COR-L47 (cell line): ENCODE measurements around the gene TMEM53.
"Not testable (repeated sequence)": the region's sequence is repeated elsewhere in the genome, so short reads cannot be mapped to it uniquely, and the experiment has no call there.

Experiments used
- DNase-seq: peaks from one replicate; lab custom pipeline; 2025; lab: John Stamatoyannopoulos, UW

TMEM53 gene

DNA sequence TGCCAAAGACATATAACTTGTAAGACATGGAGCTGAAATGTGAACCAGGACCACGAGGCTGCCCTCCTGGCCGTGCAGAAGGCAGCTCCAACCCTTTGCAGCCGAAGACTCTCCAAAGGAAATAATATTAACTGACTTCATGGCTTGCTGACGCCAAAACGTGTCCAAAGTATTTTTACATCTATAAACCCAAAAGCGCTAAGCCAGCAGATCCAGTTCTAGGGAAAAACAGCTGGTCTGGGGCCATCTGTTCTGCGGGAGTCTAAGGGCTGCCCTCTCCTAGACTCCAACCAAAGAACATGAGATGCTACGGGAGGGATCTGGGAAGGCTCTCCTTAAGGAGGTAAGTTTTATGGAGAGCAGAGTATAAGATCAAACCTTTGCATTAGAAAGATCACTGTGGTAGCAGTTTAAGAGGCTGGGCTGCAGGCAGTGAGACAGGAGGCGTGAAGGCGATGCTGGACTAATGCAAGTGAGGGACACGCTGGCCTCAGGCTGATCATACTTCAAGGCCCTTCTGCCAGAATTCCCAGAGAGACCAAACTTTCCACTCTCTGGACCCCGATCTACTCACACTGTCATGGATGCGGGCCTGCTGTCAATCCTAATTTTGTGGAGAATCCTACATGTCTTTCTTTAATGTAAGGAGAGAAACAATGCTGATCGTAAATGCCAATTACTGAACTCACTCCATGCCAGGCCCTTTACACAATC, 1.2 kb downstream of the TMEM53 start:
- no peak for DNase-seq

DNA sequence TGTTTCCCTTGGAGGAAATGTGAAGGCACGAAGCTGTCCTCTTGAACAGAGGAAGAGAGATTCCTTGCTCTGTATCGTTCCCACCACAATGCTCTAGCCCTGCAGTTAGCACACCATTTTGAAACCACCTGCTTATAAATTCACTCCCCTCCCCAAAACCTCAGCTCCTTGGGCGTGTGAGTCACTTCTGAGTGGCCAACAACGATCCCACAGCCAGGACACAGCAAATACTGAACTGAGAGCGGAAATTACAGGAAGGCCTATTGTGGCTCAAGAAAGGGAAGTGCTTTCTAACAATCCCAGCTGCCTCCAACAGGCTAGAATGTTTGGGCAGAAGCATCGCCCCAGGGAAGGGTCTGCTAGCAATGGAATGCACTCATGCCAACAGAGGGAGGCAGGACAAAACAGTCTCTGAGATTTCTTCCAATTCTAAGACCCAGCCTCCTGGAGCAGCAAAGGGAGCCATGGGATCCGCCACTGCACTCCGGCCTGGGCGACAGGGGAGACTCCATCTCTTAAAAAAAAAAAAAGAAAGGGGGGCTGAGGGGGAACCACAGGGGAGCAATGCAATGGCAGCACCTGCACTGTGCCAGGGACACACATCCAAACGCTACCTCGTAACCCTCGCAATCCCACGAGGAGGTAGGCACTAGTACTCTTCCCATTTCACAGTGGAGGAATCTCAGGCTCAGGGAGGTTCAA, 1.9 kb downstream of the TMEM53 start:
- DNase-seq = no peak

DNA sequence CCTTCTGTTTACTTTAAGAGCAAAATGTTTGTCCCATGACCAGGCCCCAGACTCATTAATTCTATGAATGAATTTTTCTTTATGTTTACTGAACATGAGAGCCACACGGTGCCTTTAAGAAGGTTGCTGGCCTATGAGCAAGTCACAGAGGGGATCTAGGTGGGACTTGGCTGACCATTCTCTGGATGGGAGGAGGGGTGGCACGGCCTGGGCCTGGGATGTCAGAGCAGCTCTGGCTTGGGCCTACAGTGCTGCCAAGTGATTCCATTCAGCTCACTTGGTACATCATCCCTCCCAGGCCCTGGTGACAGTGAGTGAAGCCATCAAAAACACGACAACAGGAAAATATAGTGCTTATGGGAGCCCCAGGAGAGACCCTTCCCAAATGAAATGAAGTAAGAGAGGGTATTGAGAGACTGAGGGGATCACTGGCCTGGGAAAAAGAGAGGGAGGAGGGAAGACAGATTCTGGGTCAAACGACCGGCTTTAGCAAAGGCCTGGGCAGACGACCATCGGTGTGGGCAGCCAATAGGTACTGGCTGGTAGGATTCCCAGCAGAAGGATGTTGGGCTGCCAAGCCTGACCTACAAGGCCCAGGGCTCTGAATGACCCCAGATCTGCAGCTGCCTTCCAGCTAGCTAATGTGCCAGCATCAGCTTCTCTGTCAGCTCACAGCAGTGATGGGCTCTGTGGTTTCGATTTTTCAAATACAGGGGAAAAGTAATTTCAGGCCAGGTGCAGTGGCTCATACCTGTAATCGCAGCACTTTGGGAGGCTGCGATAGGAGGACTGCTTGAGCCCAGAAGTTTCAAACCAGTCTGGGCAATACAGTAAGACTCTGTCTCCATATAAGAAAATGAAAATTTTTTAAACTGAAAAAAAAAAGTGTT, 3.3 kb downstream of the TMEM53 start:
- DNase-seq = no peak

DNA sequence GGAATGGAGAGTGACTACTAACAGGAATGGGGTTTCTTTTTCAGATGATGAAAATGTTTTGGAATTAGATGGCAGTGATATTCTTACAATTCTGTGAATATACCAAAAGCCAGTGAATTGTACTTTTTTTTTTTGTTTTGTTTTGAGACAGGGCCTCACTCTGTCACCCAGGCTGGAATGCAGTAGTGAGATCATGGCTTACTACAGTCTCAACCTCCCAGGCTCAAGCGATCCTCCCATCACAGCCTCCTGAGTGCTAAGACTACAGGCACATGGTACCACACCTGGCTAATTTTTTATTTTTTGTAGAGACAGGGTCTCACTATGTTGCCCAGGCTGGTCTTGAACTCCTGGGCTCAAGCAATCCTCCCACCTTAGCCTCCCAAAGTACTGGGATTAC, 7.6 kb downstream of the TMEM53 start:
- DNase-seq = not testable (repeated sequence)

DNA sequence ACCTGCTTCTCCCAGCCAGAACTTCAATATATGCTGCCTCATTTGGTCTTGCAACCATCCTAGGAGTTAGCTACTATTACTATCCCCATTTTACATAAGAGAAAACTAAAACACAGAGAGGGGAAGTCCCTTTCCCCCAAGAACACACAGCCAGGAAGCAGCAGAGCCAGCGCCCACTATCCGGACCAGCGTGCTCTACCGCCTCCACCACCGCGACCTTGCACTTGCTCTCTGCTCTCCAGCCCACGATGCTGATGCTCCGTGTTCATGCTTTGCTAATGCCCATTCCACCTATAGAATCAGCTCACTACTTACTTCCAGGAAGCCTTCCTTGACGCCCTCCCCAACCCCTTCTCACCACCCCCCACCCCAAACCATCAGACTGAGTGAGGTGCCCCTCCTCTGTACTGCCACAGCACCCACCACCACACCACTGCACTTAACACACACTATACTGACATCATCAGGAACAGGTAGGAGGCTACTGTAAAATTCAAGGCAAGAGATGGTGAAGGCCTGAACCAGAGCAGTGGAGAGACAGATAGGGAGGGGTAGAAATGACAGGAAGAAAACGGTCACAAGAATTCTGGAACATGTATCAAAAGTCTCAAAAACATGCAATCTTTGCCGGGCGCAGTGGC, 9.4 kb downstream of the TMEM53 start:
- no peak for DNase-seq

DNA sequence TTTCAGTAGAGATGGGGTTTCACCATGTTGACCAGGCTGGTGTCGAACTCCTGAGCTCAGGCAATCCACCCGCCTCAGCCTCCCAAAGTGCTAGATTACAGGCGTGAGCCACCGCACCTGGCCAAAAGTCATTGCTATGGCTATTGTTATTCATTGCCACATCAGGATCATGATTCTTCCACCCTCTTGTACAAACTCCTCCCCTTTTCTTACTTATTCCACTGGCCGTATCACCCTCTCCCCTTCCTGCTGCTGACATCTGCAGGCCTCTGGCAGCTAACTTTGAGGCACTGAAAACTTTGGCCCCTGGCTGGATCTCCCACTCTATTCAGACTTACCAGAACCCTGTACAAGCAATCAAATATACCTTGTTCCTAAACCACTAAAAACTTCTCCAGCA, 10.9 kb downstream of the TMEM53 start:
- no peak for DNase-seq

DNA sequence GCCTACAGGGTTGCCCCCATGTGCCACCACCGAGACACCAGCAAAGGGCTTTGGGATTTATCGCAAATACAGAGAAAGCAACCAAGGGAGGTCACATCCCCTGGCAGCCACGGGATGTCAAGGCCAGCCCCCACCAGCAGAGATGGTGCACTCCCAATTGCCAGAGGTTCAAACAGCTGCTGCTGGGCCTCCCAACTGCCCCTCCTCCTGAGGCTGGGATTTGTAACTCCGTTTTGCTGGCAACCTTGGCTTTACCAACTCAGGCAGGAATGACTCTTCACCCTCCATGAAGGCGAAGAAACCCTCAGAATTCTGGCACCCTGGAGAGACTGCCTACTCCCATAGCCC, 11.6 kb downstream of the TMEM53 start:
- no peak for DNase-seq

DNA sequence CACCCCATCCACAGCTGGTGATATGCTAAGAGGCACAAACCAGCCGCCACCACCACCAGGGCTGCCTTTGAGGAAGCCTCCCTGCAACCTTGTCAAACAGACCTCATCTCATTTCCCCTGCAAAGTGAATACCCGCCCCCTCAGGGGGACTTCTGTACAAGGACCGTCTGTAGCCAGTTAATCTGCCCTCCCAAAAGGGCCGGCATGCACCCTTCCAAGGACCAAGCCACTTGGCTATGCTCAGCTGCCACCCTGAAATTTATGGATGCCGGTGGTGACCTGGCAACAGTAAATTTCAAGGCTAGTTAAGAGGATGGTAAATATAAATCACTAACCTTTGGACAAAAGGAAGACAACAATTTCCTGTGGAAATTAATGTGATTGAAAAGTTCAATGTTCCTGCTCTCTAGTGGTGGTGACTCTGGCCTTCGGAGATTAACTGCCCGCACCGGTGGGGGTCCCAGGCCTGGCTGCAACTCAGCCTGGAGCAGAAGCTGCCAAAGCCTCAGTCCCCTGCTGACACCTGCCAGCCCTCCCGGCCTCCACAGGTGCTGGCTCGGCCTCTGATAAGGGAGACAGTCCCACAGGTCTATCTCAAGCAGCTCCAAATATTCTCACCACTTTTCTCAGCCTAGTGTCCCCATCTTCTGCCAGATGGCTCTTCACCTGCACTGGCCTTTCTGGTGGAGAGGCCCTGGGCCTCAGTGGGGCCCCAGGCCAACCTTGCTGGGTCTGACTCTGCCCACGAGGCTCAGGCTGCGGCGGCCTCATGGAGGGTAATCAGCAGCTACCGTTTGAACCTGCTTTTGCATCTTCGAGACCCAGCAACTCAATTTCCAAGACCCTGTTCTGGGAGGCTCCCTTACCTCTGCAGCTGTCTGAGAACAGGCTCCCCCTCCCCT, 12.2 kb downstream of the TMEM53 start:
- DNase-seq = no peak

DNA sequence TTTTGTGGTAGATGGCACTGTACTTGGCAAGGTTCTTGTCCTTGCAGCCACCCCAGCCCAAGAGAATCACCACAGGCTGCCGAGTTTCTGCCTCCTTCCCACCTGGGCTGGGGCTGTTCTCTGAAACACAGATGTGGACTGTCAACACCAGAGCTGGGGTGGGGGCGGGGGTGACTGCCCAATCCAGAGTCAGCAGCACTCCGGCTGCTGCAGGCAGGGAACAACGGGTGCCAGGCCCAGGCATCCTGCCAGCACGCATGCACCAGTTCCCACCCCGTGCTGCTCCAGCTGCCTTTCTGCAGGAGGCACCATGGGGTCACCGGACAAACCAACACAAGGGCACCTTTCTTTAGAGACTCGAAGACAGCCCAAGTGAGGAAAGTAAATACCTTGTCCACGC, 14.1 kb downstream of the TMEM53 start:
- peak; percentile 67 for DNase-seq

DNA sequence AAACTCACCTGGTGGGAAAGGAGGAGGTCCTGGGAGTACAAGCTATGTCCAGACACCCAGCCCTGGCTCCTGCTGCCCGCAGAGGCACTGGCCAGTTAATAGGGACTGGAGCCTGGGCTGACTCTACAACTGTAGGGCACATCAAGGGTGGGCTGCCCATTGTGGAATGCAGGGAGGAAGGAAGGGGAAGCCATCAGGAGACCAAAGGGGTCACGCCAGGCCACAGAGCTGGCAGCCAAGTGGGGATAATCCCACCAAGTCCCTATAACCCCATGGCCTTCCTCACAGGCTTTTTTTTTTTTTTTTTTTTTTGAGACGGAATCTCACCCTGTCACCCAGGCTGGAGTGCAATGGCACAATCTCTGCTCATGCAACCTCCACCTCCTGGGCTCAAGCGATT, 14.7 kb downstream of the TMEM53 start:
- no peak for DNase-seq

DNA sequence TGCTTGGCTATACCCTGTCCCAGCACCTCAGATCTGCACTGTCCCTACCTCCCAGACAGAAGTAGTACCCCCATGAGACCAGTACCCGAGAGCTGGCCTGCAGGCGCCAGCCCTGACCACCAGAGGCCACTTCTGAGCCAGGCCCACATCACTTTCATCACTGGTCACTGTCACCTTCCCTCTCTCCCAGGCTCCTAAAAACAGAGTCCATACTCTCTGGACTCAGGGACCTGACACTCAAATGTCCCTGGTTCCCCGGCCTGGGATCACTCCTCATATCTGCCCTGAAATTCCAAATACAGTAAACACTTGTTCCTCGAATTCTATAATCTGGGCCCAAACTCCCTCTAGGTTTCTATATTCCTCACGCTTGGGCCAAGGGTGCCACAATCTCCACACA, 18.7 kb downstream of the TMEM53 start:
- DNase-seq = no peak

DNA sequence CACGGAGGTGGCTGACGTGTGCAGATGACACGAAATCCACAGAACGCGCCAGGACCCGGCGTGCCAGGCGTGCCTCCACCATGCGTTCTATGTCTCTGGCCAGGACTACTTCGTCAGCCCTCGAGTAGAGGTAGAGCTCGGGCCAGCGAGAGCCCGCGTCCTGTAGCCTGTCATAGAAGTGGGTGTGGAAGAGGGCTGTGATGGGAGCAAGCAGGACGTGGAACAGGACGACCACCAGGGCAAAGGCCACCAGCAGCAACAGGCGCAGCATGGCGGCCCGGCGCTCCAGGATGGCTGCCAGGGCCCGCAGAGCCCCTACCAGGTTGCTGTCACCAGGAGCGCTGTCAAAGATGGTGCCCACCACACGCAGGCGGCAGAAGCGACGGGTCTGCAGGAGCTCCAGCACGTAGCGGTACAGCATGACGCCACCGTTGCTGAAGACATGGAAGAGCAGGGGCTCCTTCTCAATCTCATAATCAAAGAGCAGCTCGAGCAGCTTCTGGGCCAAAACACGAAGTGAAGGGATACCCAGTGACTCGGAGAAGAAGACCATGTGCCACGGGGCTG, 19.6 kb downstream of the TMEM53 start:
- DNase-seq = no peak

DNA sequence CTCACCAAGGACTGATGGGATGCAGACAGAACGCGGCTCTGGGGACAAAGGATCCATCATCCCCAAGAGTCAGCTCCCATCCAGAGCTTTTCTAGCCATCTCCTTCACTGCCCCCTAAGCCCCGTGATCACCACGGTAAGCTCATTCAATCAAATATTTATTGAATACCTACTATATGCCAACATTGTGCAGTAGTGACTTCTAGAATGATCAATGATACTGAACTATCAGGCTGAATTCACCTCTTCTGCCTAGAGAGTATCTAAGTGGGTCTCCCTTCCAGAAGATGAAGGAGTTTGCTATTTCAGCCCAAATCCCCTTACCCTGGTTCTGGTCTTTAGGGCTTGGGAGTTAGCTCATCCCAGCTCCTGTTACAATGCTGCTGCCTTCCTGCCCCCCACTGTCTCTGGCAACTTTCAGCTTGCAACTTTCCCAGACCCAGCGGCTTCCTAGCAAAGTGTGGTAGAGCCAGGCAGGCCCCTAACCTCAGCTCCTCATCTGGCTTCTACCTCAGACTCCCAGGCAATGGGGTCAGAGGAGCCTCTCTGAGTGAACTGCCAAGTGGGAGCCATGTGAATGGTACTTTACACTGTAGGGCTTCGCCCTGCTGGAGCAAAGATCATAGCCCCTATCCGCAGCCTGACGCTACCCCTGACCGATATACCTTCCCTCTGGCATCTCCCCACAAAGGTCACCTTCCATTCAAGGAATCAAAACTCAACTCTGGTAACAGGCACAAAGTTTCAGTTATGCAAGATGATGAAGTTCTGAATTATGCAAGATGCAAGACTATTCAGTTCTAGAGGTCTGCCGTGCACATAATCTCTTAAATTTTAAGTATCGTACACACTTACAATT, 20.9 kb downstream of the TMEM53 start:
- DNase-seq = no peak

DNA sequence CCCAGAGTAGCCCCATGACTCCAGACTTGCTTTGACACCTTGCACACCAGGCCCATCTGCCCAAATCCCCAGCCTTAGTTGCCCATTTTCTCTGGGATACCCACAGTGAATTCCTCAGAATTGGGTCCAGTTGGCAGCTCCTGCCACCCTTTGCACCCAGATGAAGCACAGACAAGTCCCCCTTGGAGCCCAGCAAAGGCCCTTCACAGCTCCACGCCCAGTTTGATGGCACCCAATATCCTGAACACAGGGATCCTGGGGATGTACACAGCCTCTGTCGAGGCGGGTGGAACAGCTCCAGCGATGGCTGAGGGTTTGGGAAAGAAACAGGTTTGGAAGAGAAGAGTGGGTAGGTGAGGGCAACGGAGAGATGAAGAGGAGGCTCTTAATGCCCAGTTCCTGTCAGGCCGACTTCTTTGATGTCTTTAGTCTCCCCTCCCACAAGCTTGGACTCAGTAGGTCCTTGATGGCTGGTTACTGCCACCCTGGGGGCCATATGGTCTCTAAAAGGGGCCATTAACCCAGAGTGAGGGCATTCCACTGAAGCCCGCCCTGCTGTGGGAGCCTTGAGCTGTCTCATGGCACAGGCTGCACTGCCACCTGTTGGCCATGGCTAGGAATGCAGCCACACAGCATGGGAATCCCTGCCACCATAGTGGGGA, 21.7 kb downstream of the TMEM53 start:
- DNase-seq = peak; percentile 24

DNA sequence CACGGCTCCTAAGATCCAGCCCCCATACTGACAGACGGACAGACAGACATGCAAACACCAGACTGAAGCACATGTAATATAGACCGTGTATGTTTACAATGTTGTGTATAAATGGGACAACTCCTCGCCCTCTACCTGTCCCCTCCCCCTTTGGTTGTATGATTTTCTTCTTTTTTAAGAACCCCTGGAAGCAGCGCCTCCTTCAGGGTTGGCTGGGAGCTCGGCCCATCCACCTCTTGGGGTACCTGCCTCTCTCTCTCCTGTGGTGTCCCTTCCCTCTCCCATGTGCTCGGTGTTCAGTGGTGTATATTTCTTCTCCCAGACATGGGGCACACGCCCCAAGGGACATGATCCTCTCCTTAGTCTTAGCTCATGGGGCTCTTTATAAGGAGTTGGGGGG, 23.2 kb downstream of the TMEM53 start:
- DNase-seq = no peak

DNA sequence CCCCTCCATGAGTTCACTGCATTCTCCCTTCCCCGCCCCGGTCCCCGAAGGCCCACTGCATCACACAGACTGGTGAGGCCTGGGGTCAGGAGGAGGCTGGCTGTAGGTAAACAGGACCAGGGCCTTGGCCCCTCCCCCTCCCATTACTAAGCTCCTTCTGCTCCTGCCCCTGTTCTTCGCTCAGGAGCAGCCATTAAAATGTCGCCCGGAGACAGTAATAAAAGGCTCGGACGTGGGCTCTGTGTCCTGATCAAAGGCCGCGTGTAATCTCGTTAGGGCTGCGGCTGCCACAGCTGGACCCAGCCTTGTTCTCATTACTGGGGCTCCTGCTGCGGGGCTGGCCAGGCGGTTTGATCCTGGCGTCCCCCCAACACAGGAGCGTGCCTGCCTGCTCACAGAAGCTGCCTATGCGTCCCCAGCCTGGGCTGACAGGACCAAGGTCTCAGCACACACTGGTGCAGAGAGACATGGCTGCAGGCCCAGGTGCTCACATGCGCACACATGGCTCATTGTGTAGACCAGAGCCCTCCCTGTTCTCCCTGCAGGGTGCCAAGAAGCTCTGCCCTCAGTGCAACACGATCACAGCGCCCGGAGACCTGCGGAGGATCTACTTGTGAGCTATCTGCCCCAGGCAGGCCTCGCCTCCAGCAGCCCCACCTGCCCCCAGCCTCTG, 24.0 kb downstream of the TMEM53 start:
- DNase-seq = no peak

DNA sequence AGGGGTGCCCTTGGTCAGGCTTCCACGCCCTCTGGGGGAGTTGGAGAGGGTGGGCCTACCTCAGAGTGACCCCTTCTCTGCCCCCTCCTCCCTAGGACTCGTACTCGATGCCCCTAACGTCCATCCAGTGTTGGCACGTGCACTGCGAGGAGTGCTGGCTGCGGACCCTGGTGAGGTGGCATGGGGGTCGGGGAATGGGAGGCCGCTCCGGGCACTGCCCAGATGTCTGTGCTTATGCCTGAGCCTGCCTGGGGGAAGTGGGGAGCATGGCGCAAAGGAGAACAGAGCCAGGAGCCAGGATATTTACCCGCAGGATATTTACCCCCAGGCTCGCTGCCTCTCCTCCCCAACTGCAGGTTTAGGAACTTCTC, 24.5 kb downstream of the TMEM53 start:
- no peak for DNase-seq

DNA sequence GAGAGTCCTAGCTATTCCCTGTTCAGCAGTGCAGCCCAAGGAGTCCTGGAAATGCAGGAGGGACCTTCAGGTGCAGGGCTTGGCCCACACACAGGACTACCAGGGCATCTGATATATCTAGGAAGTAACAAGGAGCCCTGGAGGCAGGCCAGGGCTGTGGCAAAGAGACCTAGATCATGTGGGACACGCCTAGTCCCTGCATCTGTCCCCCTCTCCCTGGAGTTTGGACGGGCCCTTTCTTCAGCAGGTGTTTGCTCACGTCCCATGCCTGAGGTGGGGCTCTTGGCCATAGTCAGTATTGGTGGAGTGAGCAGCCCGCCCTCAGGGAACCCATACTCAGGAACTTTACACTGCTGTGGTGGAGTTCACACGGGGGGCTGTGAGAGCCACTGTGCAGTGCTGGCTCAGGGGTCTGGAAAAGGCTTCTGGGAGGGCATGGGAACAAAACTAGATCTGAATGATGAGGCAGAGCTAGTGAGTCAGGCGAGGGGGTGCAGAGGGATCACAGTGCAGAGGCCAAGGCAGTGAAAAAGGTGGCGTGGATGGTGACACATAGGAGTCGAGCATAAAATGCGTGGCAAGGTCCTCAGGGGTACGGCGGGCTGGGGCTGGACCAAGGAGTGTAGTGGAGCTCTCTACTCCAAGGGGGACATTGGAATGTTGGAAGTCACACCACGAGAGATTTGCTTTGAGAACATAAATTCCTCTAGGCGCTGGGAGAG, 25.6 kb downstream of the TMEM53 start:
- no peak for DNase-seq
